Measurements from ENCODE around the gene LMO7. TPM values are rescaled to one million over a fixed set of nuclear protein-coding genes. Genes with fewer than 3 reads are reported as not detected.
"Not testable (repeated sequence)": the region's sequence is repeated elsewhere in the genome, so short reads cannot be mapped to it uniquely, and the experiment has no call there.

Gene LMO7
- total RNA-seq, 2 experiments from 2014 or later = 12.2 to 15.3 TPM

GRCh38 chr13:75789451-75790197, 153.5 kb downstream of the LMO7 start:
- CTCF ChIA-PET = interaction anchor here (0.9 kb wide), 1 partner anchor 70 kb away, joined by 3 read pairs; no protein-coding TSS in a partner anchor
- peaks cover 3% of the 10 kb centered on the region for H3K4me1 Mint-ChIP-seq (ENCODE audit: low read depth)
- ATAC-seq (no peak), DNase-seq (no peak)
- H3K27me3 Mint-ChIP-seq = no peaks in the 10 kb centered on the region
- no peaks in the 10 kb centered on the region for H3K9me3 Mint-ChIP-seq
- H3K27ac Mint-ChIP-seq = no peak overlapping the region
- H3K36me3 Mint-ChIP-seq (ENCODE audit: low read depth) = peaks cover 3% of the 10 kb centered on the region
- TF ChIP-seq CTCF (IDR thresholded peaks at IDR 0.05) = no peak
- H3K4me3 Mint-ChIP-seq = no peak overlapping the region
- intact Hi-C loops (cut with micrococcal nuclease) = no loop called here
- POLR2A ChIA-PET = interaction anchor here (1.3 kb wide), 1 partner anchor 22 kb away, joined by 3 read pairs; no protein-coding TSS in a partner anchor

- CTCF ChIA-PET = interaction anchor here (0.7 to 0.9 kb wide), 3 partner anchors 10 to 70 kb away, joined by 3 read pairs; no protein-coding TSS in a partner anchor
- no peak for DNase-seq
- Mint-ChIP-seq H3K4me3 (no peak overlapping the region), H3K36me3 (ENCODE audit: low read depth) (peaks cover 3% of the 10 kb centered on the region), H3K27me3 (no peaks in the 10 kb centered on the region), H3K9me3 (no peaks in the 10 kb centered on the region), H3K27ac (no peak overlapping the region), H3K4me1 (ENCODE audit: low read depth) (peaks cover 3% of the 10 kb centered on the region)
- intact Hi-C loops (cut with micrococcal nuclease) = no loop called here
- ATAC-seq = no peak
- no peak for TF ChIP-seq CTCF (IDR thresholded peaks at IDR 0.05)
- POLR2A ChIA-PET = interaction anchor here (1.3 kb wide), 1 partner anchor 23 kb away, joined by 3 read pairs; no protein-coding TSS in a partner anchor
These were observed 154.3 kb downstream of the LMO7 start for GRCh38 chr13:75790198-75790970.

GRCh38 chr13:75792526-75793187, 156.5 kb downstream of the LMO7 start:
- ATAC-seq (no peak), DNase-seq (no peak)
- TF ChIP-seq CTCF (IDR thresholded peaks at IDR 0.05) = no peak
- Mint-ChIP-seq H3K27me3 (no peaks in the 10 kb centered on the region), H3K36me3 (ENCODE audit: low read depth) (peaks cover 8% of the 10 kb centered on the region), H3K4me3 (no peak overlapping the region), H3K4me1 (ENCODE audit: low read depth) (peaks cover 6% of the 10 kb centered on the region), H3K27ac (no peak overlapping the region), H3K9me3 (no peaks in the 10 kb centered on the region)
- POLR2A ChIA-PET = no interaction called here
- intact Hi-C loops (cut with micrococcal nuclease) = no loop called here
- CTCF ChIA-PET = interaction anchor here (0.9 to 1.5 kb wide), 2 partner anchors 9 to 77 kb away, joined by 3 read pairs; no protein-coding TSS in a partner anchor

- CTCF ChIA-PET = interaction anchor here (0.6 to 1.7 kb wide), 2 partner anchors 46 to 97 kb away, joined by 3 to 8 read pairs; no protein-coding TSS in a partner anchor
- H3K4me3 Mint-ChIP-seq; ATAC-seq; POLR2A ChIA-PET; intact Hi-C loops (cut with micrococcal nuclease); H3K9me3 Mint-ChIP-seq; H3K27me3 Mint-ChIP-seq; DNase-seq; H3K36me3 Mint-ChIP-seq (ENCODE audit: low read depth); H3K27ac Mint-ChIP-seq: not testable (repeated sequence)
- peaks cover 11% of the 10 kb centered on the region for H3K4me1 Mint-ChIP-seq (ENCODE audit: low read depth)
These were observed 157.0 kb downstream of the LMO7 start for GRCh38 chr13:75793188-75793567.

GRCh38 chr13:75794663-75795062, 158.5 kb downstream of the LMO7 start:
- peaks cover 24% of the 10 kb centered on the region for H3K4me1 Mint-ChIP-seq (ENCODE audit: low read depth)
- CTCF ChIA-PET = interaction anchor here (1.2 to 1.7 kb wide), 2 partner anchors 11 to 99 kb away, joined by 3 to 8 read pairs; no protein-coding TSS in a partner anchor
- H3K27me3 Mint-ChIP-seq = no peaks in the 10 kb centered on the region
- H3K9me3 Mint-ChIP-seq = no peaks in the 10 kb centered on the region
- peaks cover 8% of the 10 kb centered on the region for H3K36me3 Mint-ChIP-seq (ENCODE audit: low read depth)
- intact Hi-C loops (cut with micrococcal nuclease) = no loop called here
- ATAC-seq = no peak
- TF ChIP-seq CTCF (IDR thresholded peaks at IDR 0.05) = no peak
- POLR2A ChIA-PET = no interaction called here
- H3K4me3 Mint-ChIP-seq = no peak overlapping the region
- DNase-seq = no peak
- no peak overlapping the region for H3K27ac Mint-ChIP-seq

Data from activated CD8-positive, alpha-beta T cell treated with anti-CD3 and anti-CD28 coated beads for 36 hours (primary cell).